HepG2 (cell line): Measurements from ENCODE around the gene TNRC18. TPM values are rescaled to one million over a fixed set of nuclear protein-coding genes. Genes with fewer than 3 reads are reported as not detected.

Experiments
- CC2D1A ChIP-seq: sonication (generic); formaldehyde crosslinking; IDR thresholded peaks from 2 replicates; pipeline ENCODE4 v1.8.1; 2023; ENCODE audit warnings: mild to moderate bottlenecking, missing genetic modification reagents
- CREM ChIP-seq, 2 experiments: sonication (generic) in 1 of 2; formaldehyde crosslinking in 1 of 2; IDR thresholded peaks; 2 replicates each; pipeline versions ENCODE4 v1.4.0 to v1.6.1; 2016 to 2020; ENCODE audit warnings: antibody characterized with exemption in 1 of 2, mild to moderate bottlenecking in 1 of 2, missing genetic modification reagents in 1 of 2
- GLMP ChIP-seq: sonication (generic); formaldehyde crosslinking; IDR thresholded peaks from 2 replicates; pipeline ENCODE4 v1.9.0; 2021; ENCODE audit warnings: missing genetic modification reagents, mild to moderate bottlenecking, borderline replicate concordance
- HMGA1 ChIP-seq: sonication (generic); formaldehyde crosslinking; conservative IDR thresholded peaks from 2 replicates; pipeline ENCODE4 v1.4.0; 2020; ENCODE audit warnings: missing genetic modification reagents
- IRF1 ChIP-seq: sonication (generic); formaldehyde crosslinking; IDR thresholded peaks from 2 replicates; pipeline ENCODE4 v1.4.0; 2020; ENCODE audit warnings: low read depth, mild to moderate bottlenecking, missing genetic modification reagents
- ISX ChIP-seq: sonication (generic); formaldehyde crosslinking; conservative IDR thresholded peaks from 2 replicates; pipeline ENCODE4 v1.5.0; 2020; ENCODE audit warnings: missing genetic modification reagents
- KAT2B ChIP-seq: fragments of 150-350 bp; IDR thresholded peaks from 2 replicates; pipeline ENCODE4 v1.6.1; 2014; ENCODE audit warnings: low read depth, low read length, borderline replicate concordance
- KDM2A ChIP-seq: sonication (generic); formaldehyde crosslinking; IDR thresholded peaks from 2 replicates; pipeline ENCODE4 v1.4.0; 2020; ENCODE audit warnings: low read depth, missing genetic modification reagents, borderline replicate concordance
- PAWR ChIP-seq: sonication (generic); formaldehyde crosslinking; IDR thresholded peaks from 2 replicates; pipeline ENCODE4 v1.4.0; 2020; ENCODE audit warnings: missing genetic modification reagents, mild to moderate bottlenecking, borderline replicate concordance
- POGZ ChIP-seq: sonication (generic); formaldehyde crosslinking; IDR thresholded peaks from 2 replicates; pipeline ENCODE4 v1.4.0; 2020; ENCODE audit warnings: mild to moderate bottlenecking, missing genetic modification reagents
- TBX2 ChIP-seq: sonication (generic); formaldehyde crosslinking; IDR thresholded peaks from 2 replicates; pipeline ENCODE4 v1.5.0; 2020; ENCODE audit warnings: missing genetic modification reagents, mild to moderate bottlenecking, borderline replicate concordance
- ZBTB1 ChIP-seq: sonication (generic); formaldehyde crosslinking; IDR thresholded peaks from 2 replicates; pipeline ENCODE4 v1.4.0; 2020; ENCODE audit warnings: missing genetic modification reagents, borderline replicate concordance
- ZEB1 ChIP-seq: IDR thresholded peaks from 2 replicates; pipeline ENCODE4 v1.6.1; 2012; ENCODE audit warnings: mild to moderate bottlenecking, low read depth, inconsistent platforms; ENCODE audit not compliant: insufficient replicate concordance
- ZFP37 ChIP-seq: sonication (generic); formaldehyde crosslinking; IDR thresholded peaks from 2 replicates; pipeline ENCODE4 v1.4.0; 2020; ENCODE audit warnings: missing genetic modification reagents, borderline replicate concordance
- ZNF12 ChIP-seq: sonication (generic); formaldehyde crosslinking; IDR thresholded peaks from 2 replicates; pipeline ENCODE4 v1.5.0; 2020; ENCODE audit warnings: missing genetic modification reagents
- ZNF143 ChIP-seq: sonication (generic); formaldehyde crosslinking; IDR thresholded peaks from 2 replicates; pipeline ENCODE4 v1.4.0; 2020; ENCODE audit warnings: missing genetic modification reagents
- ZNF17 ChIP-seq: sonication (generic); formaldehyde crosslinking; IDR thresholded peaks from 2 replicates; pipeline ENCODE4 v1.5.0; 2020; ENCODE audit warnings: mild to moderate bottlenecking, missing genetic modification reagents
- ZNF460 ChIP-seq: sonication (generic); formaldehyde crosslinking; IDR thresholded peaks from 2 replicates; pipeline ENCODE4 v1.5.1; 2020; ENCODE audit warnings: missing genetic modification reagents, mild to moderate bottlenecking, borderline replicate concordance
- ZNF883 ChIP-seq: sonication (generic); formaldehyde crosslinking; IDR thresholded peaks from 2 replicates; pipeline ENCODE4 v1.5.1; 2020; ENCODE audit warnings: mild to moderate bottlenecking, missing genetic modification reagents; ENCODE audit errors: not compliant biosample characterization
- polyA plus RNA-seq, 8 experiments: library from polyadenylated mRNA; depleted of rRNA in 3 of 8; stranded (reverse) in 7 of 8; unstranded in 1 of 8; fragments of >200 nt; fragmentation: Illumina TruSeq in 4 of 8; extraction: Trizol in 4 of 8; gene quantifications; 2 replicates each; pipeline versions ENCODE4 v1.2.1 to v1.2.3, GENCODE V29; 2011 to 2016; ENCODE audit warnings: low read depth in 4 of 8, missing spikeins in 1 of 8, mixed read lengths in 1 of 8; ENCODE audit not compliant: insufficient read depth in 1 of 8
- total RNA-seq, 5 experiments: library from RNA; depleted of rRNA; stranded (reverse); fragments of >200 nt; fragmentation: Illumina TruSeq; extraction: Trizol; gene quantifications; 2 replicates each; pipeline ENCODE4 v1.2.3, GENCODE V29; 2016; ENCODE audit warnings: low read depth in 1 of 5
- TF ChIP-seq, protein P1 (sequence below): sonication (generic); formaldehyde crosslinking; IDR thresholded peaks from 2 replicates; pipeline ENCODE4 v1.5.1; 2020; ENCODE audit warnings: mild to moderate bottlenecking, missing genetic modification reagents, borderline replicate concordance
- TF ChIP-seq, protein P2 (sequence below): sonication (generic); formaldehyde crosslinking; IDR thresholded peaks from 2 replicates; pipeline ENCODE4 v1.4.0; 2020; ENCODE audit warnings: missing genetic modification reagents

Gene TNRC18
- total and polyA plus RNA-seq, 2 of the 13 experiments (the other 11 are each of a cell fraction or from before 2014, with no cell fraction given): 11.7 to 17.4 TPM

DNA sequence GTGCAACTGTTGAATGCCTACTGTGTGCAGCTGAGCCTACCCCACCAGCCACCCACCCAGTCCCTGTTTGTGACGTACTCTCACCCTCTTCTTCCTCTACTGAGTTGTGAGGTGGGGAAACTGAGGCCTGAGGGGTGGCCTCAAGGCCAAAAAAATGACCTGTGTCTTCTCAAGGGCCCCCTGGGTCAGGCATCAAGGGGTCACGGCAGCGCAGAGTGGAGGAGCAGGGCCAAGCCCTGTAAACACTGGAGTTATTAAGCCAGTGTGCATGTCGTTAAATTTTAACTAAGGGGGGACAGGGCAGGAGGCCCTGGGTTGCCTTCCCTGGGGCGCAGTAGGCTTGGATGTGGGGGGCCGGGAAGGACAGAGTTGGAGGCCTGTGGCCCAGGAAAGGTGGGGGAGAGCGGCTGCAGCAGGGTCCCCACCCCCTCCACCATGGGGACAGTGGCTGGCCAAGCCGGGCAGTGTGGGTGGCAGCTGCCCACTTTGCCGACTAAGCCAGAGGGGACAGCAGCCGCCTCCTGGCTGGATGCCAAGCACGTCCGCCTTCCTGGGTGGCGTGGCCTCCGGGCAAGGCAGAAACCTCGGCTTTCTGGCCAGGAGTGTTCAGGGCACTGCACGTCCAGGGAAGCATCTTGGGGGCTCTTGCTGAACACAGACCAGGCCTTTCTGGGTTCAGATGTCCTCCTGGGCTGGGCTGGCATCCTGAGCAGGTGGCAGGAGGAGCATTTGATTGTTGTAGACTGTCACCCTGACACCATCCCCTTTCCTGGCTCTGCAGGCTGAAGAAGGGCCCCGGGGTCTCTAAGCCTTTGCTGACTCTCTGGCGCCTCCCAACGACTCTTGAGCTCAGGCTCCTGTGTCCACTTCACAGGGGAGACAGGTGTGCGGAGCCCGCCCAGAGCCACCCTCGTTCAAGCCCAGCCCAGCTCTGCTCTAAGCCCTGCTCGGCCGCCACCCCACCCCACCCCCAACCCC is 139.0 kb downstream of the TNRC18 start (continued):
- TF ChIP-seq KAT2B (no peak), TBX2 (CRISPR knock-in tag) (peak; percentile 60; the same call in 1 of the 2 replicates), KDM2A (CRISPR knock-in tag) (peak; percentile 10; the same call in 1 of the 2 replicates), HMGA1 (no peak), CC2D1A (CRISPR knock-in tag) (no peak), ZBTB1 (CRISPR knock-in tag) (no peak), ZFP37 (CRISPR knock-in tag) (no peak), ZNF460 (CRISPR knock-in tag) (peak; percentile 24; the same call in 1 of the 2 replicates), IRF1 (no peak), ZNF883 (peak; percentile 71), ZNF143 (no peak), POGZ (no peak), GLMP (no peak), ZNF17 (CRISPR knock-in tag) (0 out of 2 replicates have a peak, but pooled peaks have one; percentile 39), ISX (no peak), PAWR (CRISPR knock-in tag) (no peak), ZNF12 (CRISPR knock-in tag) (0 out of 2 replicates have a peak, but pooled peaks have one; percentile 23), CREM (IDR thresholded peaks at IDR 0.05) (peak; percentile 70), CREM (CRISPR knock-in tag; IDR thresholded peaks at IDR 0.05) (no peak), ZEB1 (no peak)
- TF ChIP-seq, protein P1, sequence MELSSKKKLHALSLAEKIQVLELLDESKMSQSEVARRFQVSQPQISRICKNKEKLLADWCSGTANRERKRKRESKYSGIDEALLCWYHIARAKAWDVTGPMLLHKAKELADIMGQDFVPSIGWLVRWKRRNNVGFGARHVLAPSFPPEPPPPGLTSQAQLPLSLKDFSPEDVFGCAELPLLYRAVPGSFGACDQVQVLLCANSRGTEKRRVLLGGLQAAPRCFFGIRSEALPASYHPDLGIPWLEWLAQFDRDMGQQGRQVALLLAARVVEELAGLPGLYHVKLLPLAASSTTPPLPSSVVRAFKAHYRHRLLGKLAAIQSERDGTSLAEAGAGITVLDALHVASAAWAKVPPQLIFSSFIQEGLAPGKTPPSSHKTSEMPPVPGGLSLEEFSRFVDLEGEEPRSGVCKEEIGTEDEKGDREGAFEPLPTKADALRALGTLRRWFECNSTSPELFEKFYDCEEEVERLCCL (CRISPR knock-in tag): no peak
- TF ChIP-seq, protein P2, sequence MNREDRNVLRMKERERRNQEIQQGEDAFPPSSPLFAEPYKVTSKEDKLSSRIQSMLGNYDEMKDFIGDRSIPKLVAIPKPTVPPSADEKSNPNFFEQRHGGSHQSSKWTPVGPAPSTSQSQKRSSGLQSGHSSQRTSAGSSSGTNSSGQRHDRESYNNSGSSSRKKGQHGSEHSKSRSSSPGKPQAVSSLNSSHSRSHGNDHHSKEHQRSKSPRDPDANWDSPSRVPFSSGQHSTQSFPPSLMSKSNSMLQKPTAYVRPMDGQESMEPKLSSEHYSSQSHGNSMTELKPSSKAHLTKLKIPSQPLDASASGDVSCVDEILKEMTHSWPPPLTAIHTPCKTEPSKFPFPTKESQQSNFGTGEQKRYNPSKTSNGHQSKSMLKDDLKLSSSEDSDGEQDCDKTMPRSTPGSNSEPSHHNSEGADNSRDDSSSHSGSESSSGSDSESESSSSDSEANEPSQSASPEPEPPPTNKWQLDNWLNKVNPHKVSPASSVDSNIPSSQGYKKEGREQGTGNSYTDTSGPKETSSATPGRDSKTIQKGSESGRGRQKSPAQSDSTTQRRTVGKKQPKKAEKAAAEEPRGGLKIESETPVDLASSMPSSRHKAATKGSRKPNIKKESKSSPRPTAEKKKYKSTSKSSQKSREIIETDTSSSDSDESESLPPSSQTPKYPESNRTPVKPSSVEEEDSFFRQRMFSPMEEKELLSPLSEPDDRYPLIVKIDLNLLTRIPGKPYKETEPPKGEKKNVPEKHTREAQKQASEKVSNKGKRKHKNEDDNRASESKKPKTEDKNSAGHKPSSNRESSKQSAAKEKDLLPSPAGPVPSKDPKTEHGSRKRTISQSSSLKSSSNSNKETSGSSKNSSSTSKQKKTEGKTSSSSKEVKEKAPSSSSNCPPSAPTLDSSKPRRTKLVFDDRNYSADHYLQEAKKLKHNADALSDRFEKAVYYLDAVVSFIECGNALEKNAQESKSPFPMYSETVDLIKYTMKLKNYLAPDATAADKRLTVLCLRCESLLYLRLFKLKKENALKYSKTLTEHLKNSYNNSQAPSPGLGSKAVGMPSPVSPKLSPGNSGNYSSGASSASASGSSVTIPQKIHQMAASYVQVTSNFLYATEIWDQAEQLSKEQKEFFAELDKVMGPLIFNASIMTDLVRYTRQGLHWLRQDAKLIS (CRISPR knock-in tag): no peak
